UCSD-AML1 (cell line): ENCODE data around the gene CBLB.
"Not testable (repeated sequence)": the region's sequence is repeated elsewhere in the genome, so short reads cannot be mapped to it uniquely, and the experiment has no call there.

Source experiments
- DNase-seq: peaks from one replicate; lab custom pipeline; 2025; ENCODE audit not compliant: unreplicated experiment; lab: John Stamatoyannopoulos, UW

Gene CBLB

DNA sequence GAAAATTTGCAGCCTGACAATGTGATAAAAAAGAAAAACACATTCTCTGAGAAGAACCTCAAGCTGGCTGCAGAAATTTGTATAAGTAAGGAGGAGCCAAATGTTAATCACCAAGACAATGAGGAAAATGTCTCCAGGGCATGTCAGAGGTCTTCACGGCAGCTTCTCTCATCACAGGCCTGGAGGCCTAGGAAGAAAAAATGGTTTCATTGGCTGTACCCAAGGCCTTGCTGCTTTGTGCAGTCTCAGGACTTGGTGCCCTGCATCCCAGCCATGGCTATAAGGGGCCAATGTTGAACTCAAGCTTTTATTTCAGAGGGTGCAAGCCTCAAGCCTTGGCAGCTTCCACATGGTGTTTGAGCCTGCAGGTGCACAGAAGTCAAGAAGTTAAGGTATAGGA, 106.6 kb downstream of the CBLB start:
- DNase-seq, result peak; percentile 4

DNA sequence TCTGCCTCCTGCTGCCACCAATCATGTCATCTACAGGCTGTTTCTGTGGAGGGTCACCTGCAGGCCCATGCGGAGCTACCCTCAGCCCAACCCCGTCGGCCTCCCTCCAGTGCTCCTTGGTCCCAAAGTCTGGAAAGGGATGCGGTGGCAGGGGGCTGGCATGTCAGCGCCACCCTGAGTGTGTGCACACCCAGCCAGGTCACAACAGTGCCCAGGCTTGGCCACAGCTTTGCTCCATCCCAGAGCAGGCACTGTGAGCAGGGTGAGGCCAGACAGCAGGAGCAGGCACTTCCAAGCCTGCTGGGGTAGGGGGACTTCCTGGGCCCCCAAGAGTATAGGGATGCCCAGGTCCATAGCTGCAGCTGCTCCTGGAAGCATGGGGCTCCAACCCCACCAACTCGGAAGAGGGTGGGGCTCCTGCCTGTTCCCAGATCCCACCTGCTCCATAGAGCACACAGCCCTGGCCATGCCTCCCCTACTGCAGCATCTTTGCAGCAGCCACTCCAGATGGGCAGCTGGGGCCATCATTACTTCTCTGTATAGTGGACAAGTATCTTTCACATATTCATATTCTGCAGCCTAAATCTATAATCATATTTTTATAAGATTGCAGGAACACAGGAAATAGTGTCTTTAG, 109.3 kb downstream of the CBLB start:
- DNase-seq, result peak; percentile 6

DNA sequence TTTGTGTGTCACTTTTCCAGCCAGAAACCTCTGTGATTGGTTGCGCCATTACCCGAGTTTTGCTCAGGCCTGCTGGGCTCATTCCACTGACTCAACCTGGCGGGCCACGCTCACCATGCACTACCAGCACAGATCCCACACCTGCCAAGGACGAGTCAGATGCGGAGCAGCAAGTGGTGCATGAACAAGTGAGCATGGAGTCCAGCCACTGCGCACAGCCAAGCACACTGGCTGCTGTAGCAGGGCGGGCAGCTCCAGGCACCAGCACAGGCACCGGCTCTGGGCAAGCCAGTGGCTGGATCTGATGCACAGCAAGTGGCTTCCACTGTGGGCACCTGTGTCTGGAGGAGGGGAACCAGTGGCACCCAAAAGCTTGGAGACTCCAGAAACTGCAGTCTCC, 110.4 kb downstream of the CBLB start:
- DNase-seq, result no peak

DNA sequence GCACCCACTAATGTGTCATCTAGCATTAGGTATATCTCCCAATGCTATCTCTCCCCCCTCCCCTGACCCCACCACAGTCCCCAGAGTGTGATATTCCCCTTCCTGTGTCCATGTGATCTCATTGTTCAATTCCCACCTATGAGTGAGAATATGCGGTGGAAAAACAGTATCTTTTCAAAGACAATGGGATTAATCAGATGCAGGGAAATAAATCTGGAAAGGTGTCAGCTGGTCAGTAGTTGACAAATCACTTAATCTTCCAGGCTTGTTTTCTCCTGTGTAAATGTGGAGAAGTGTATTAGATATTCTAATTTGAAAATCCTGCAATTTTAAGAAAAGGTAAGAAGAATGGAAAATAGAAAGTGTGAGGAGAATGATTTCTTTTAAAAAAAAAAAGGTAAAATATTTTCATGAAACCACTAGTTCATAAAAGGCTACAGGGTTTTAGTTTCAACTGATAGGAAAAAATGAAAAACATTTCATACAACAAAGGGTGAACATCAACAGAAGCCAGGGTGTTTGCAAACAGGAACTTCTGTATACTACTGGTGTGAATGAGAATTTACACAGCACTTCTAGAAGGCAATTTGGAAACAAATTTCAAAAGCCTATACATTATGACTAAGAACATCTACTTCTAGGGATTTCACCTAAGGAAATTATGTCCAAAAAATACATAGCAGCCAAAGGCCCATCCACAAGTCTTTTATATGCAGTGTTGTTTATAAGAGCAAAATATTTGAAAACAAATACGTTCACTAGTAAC, 113.5 kb downstream of the CBLB start:
- no peak for DNase-seq

DNA sequence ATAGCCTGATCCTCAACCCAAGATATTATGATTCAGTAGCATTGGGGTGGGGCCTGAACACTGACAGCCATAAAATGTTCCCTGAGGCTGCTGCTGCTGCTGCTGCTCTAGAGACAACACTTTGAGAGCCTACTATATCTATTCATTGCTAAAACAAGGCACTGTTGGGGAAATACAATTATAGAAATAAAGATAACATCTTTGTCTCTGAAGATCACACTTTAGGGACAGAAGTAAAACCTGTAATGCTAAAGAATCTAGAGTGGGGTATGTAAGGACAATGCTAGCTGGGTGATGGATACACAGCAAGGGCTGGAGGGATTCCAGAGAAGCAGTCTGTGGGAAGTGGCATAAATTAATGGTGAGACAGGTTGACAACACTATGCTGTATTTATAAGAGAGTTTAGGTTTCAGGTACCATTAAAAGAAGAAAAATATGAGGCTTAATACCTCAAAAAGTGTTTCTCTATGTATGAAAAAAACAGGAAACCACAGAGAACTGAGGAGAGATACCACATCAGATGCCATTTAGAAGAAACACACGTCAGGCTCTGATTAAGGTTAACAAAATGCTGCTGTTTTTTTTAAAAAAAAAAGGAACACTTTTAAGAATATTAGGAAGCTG, 115.9 kb downstream of the CBLB start:
- DNase-seq, result no peak

DNA sequence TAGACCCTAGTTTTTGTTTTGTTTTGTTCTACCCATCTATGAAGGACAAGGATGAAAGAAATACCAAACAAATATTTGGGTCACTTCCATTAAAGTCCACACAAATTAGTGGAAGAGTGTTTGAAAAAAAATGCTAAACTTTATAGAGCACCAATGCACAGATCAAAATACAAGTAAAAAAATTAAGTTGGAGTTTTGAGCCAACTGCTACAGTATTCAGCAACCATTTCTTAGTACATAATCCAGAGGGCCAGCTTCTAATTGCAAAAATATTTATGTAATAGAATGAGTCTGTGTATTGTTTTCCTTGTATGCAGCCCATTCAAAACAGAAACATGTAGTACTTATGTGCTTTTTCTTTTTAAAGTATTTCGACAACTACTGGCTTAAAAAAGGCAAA, 121.1 kb downstream of the CBLB start:
- DNase-seq, result no peak

DNA sequence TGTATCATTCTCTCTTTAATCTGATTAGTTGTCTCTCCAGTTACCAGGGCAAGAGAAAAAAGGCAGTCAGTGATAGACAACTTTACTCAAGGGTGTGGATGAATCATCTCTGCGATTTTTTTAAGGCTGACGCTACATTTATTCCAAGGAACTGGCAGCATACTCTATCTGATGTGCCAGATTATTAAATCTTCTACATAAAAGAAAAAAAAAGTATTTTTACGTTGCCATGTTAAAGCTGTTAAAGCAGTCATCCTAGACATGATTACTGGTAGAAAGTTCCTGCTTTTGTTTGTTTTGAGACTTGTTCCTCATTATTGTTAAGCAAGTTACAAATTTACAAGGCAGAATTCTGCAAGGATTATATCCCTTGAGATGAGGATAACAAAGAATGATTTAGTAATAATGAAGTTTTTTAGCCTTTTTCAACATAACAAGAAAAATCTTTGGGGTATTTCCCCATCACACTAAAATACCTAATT, 121.7 kb downstream of the CBLB start:
- no peak for DNase-seq

DNA sequence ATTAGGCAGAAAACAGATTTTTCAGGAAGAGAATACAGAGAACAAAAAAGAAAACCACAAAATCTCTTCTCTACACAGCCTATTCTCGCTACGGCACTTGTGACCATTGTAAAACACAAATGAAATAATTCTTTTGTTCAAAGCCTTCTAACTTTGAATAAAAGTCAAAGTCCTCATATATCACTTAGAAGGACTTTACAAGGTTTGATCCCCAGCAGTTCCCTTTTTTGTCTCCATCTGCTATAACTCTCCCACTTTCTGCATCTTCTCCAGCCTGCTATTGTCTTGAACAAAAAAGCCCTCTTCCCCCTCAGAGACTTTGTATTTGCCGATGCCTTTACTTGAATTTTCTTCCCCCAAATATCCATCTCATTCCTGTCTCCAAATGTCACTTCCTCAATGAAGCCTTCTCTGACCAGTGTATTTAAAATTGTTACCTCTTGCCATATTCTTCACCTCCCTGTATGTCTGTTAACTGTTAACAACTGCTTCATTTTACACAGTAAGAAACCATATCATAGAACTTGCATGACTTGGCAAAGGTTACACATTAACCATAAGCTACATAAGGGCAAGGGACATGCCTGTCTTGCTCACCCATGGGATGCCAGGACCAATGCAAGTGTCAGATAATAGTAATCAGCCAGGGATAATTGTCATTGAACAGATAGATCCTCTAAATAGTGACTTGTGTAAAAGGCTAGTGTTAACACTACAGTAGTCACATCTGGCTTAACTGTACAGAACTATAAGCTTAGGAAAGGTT, 122.4 kb downstream of the CBLB start:
- no peak for DNase-seq

DNA sequence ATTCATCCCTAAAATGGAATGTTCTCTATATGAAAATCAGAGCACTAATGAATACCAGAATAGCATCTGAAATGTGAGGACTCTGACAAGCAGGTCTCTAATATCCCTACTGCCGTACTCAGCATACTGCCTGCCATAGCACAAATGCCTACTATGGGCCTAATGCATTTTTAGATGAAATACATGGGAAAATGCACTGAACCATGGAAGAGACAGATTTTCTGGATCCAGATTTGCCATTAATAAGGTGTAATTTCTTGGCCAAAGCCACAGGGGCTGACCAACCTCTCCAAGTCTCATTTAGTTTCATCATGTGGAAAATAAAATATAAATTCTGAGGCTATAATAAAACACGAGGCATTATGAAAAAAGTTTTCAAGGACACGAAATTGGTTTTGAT, 123.8 kb downstream of the CBLB start:
- DNase-seq, result no peak

DNA sequence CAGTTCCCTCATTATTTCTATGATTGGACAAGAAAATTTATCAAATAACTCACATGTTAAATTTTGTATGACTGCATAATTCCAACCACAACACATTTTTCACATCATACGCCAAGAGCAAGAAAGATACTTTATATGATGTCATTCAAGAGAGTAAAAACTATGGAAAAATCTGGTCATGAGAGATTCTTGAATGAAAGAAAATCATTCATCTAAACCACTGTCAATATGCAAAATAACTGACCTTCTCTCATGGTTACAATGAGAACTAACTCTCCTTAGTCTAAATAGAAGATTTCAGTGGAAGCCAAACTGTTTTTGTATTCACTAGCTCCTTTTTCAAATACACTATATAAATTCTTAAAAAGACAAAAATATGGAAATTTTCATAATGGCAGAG, 124.6 kb downstream of the CBLB start:
- DNase-seq, result no peak

DNA sequence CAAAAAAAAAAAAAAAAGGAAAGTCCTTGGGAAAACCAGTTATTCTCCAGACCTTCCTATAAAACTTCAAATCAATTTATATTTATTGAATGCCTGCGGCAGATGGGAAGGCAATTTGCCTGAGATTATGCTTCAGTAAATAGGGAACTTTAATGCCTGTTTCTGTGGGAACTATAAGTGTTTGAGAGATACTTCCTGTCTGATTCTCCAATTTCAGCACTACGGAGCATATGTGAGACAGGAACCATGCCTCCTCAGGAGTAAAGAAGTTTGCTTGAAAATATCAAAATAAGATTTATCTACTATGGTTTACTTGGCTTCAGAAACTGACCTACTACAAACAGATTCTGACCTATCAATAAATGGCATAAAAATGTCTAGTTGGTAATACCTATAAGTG, 135.5 kb downstream of the CBLB start:
- no peak for DNase-seq

DNA sequence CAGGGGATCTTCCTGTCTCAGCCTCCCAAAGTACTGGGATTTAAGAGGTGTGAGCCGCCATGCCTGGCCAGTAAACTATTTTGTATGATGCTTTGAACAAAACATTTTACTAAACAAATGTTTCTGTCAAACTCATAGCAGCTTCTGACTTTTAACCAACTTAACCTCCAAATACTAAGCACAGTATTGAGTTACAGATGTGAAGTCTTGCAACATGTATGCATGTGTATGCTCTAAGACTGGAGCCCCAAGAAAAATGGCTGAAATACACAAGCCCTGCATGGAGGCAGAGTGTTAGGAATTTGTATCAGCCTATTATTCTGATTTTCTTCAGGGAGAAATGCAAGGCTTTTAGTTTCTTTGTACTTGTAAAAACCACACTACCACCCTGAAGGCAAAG, 137.1 kb downstream of the CBLB start:
- no peak for DNase-seq

DNA sequence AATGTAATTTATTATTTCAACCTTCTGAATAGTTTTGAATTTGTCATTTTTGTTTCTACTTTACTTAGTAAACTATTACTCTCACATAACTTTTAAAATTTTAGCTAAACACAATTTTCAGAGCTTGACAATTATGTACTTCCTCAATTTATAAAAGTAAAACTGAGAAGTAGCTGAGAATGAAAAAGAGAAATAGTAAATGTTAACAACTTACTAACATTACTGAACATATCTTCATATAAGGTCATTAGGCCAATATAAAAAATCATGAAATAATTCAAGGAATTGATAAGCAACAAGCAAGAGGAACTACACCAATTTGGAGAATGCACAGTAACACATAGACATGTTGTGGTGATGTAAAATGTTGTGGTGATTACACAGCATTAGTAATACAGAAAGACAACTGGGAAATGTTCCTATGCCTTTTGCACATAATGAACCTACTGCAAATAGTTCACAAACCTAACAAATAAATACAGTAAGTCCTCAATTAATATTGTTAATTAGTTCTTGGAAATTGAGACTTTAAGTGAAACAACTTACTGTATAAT, 137.9 kb downstream of the CBLB start:
- DNase-seq, result no peak

DNA sequence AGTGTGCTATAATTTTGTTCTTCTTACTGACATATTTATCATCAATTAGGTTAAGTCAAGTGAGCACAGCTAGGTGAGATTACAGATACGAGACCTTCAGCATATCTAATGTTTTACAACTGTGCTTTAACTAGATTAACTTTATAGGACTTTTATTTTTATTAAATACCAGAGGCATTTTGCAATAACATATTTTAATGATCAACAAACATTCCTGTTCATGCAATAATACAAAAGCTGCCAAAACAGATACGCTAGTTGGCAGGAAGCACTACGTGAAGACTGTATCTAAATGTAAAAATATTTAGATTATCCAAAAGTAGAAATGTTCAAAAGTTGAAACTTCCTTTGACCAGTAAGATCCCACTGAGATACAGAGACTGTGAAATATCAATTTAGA, 139.1 kb downstream of the CBLB start:
- DNase-seq, result no peak

DNA sequence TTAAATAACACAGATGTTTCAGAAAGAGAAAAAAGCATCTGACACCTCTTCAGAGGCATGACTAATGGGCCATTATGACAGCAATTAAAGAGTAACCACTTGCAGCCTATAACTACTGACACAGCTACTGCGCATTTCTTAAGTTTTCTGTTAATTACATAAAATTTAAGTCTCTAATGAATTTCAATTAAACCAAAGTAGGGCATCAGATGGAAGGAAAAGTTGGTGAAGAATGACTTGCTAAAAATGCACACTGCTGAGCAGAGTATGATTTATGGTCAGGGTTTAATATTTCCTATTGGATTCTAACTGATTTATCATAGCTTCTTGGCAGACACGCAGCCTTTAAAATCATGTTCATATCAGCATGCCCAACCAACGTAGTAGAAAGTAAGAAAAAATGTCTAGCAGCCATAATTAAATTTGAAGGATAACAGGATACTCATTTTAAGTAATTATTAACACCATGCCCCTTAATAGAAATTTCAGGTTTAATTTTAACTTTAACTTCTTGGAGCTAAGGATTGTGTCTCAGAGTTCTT, 140.0 kb downstream of the CBLB start:
- DNase-seq, result no peak

DNA sequence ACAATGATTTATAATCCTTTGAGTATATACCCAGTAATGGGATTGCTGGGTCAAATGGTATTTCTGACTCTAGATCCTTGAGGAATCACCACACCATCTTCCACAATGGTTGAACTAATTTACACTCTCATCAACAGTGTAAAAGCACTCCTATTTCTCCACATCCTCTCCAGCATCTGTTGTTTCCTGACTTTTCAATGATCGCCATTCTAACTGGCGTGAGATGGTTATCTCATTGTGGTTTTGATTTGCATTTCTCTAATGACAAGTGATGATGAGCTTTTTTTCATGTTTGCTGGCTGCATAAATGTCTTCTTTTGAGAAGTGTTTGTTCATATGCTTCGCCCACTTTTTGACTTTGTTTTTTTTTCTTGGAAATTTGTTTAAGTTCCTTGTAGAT, 141.8 kb downstream of the CBLB start:
- DNase-seq, result not testable (repeated sequence)

DNA sequence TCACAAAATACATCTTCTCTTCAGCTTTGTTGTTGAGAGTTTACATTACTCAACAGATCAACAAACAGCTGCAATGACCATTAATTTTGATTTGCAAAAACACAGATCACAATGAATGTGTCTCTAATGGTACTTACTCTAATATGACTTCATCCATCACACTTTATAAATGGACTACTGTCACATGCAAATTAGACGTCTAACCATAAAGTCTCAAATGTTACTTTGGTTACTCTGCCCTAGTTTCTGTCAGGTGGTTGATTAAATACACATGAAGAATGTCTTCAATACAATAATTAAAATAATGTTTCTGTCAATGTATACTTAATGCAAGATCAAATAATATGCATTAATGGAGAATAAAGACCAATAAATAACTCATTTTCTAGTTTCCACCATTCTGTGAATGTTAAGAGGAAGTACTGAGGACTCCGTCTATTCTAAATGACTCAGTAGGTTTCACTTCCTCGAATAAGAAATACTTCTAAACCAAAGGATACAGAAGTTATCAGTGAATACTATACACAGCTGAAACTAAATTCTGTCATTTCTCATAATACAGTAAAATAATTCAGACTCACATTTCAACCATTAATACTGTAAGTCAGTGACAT, 145.8 kb downstream of the CBLB start:
- DNase-seq, result no peak

DNA sequence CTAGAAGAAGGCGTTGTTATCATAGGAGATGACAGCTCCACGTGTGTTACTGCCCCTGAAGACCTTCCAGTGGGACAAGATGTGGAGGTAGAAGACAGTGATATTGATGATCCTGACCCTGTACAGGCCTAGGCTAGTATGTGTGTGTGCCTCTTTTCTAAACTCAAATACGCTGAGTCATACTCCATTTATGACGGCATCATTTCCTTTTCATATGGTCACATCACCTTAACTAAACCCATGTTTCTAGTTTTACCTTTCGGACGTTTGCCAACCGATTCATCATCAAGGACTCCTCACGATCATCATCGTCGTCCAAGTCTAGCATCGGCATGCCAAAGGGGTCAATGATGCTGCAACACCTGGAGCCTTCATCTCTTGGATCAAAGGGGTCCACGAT, 149.0 kb downstream of the CBLB start:
- DNase-seq, result no peak

DNA sequence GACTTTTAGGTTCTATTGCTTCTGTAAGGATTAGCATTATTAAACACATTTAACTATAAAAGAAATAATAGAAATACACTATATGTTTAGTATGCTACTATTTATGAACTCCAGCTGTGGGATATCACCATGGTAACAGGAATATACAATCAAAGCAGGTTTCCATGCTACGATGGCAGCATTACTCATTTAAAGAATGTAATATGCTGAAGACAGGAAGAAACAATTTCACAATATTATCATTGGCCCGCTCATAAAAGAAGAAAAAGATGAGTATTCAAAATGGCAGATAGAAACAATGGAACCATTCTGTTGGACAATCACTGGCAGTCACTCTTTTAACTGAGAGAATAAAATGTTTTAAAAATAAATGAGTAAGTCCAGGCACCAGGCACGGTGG, 153.4 kb downstream of the CBLB start:
- DNase-seq, result no peak

DNA sequence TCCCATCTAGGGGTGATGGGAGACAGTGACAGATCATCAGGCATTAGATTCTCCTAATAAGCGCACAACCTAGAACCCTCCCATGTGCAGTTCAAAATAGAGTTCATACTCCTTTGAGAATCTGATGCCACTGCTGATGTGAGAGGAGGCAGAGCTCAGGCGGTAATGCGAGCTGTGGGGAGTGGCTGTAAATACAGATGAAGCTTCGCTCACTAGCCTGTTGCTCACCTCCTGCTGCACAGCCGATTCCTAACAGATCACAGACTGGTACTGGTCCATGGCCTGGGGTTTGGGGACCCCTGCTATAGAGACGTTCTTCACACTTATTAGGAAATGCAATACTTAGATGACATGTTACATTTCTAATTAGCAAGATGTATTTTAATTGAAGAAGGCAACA, 154.4 kb downstream of the CBLB start:
- no peak for DNase-seq

DNA sequence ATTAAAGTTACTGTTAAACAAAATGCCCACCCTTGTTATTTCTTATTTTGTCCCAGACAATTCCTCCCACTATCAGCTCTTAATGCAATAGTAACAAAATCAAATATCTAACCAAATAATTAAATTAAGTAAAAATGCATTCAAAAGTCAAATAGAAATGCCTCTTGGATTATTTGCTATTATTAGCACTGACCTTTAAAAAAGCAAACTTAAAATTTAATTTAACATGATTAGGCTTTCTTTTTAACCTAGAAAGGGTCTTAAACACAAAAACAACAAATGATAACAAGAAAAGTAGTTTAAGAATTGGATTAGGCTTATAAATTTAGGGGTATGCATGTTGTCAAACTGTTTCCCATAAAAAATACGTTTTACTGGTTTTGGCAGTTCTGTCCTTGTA, 159.8 kb downstream of the CBLB start:
- no peak for DNase-seq
